Upper lobe of right lung (tissue), 1 donor: ENCODE data around the gene ZBP1. TPM values are rescaled to one million over a fixed set of nuclear protein-coding genes. Genes with fewer than 3 reads are reported as not detected.

ENCODE experiments used
- ATAC-seq: fragments of 200-7000 bp; cut with Tn5 transposase; one replicate; pipeline ENCODE4 v1.9.1; 2020; ENCODE audit warnings: mild to moderate bottlenecking, moderate library complexity
- DNase-seq: peaks from one replicate; pipeline ENCODE4 v3.0.0-alpha.2; 2020
- H3K27ac ChIP-seq: fragments of 200-600 bp; one replicate; pipeline ENCODE4 v1.8.0; 2022
- H3K27me3 ChIP-seq: fragments of 200-600 bp; one replicate; pipeline ENCODE4 v1.8.0; 2022; ENCODE audit warnings: mild to moderate bottlenecking
- H3K36me3 ChIP-seq: fragments of 200-600 bp; one replicate; pipeline ENCODE4 v1.8.0; 2022
- H3K4me1 ChIP-seq: fragments of 200-600 bp; one replicate; pipeline ENCODE4 v1.8.0; 2022
- H3K4me3 ChIP-seq: fragments of 200-600 bp; one replicate; pipeline ENCODE4 v1.8.0; 2022; ENCODE audit warnings: mild to moderate bottlenecking
- H3K9me3 ChIP-seq: fragments of 200-600 bp; one replicate; pipeline ENCODE4 v1.8.0; 2022
- CTCF ChIP-seq: fragments of 200-600 bp; IDR thresholded peaks from one replicate; pipeline ENCODE4 v1.8.0; 2022; ENCODE audit warnings: antibody characterized with exemption
- intact Hi-C: fragments of 100-400 bp; cut with DNase I; formaldehyde crosslinking; loops from one replicate; pipeline ENCODE4 v1.11.0; 2022
- total RNA-seq: library from RNA; stranded (reverse); fragmentation: NEBNext Ultra II Directional; extraction: Animal tissue kit (Norgen Biotek cat#: 25700); gene quantifications from one replicate; pipeline ENCODE4 v1.2.1, GENCODE V29; 2021
- donor health status: DM: no; HTN: yes; CAD: no; lungs with severe emphysema.

Gene ZBP1
- total RNA-seq, 1 donor from 2014 or later, result 2.7 TPM

- no peak overlapping the region for H3K27ac ChIP-seq
- DNase-seq (no peak), ATAC-seq (no peak)
- intact Hi-C loops, result no loop called here
- TF ChIP-seq CTCF, result no peak
- H3K9me3 ChIP-seq, result no peaks in the 10 kb centered on the region
- H3K4me1 ChIP-seq, result no peaks in the 10 kb centered on the region
- H3K4me3 ChIP-seq, result no peak overlapping the region
- H3K36me3 ChIP-seq, result no peaks in the 10 kb centered on the region
- H3K27me3 ChIP-seq, result peaks cover 8% of the 10 kb centered on the region
Observed at GRCh38 chr20:57567471-57568079, 52.7 kb downstream of the ZBP1 start.

GRCh38 chr20:57566803-57567459, 53.3 kb downstream of the ZBP1 start:
- H3K4me3 ChIP-seq, result no peak overlapping the region
- no peaks in the 10 kb centered on the region for H3K36me3 ChIP-seq
- no peak overlapping the region for H3K27ac ChIP-seq
- no peak for DNase-seq
- H3K4me1 ChIP-seq, result no peaks in the 10 kb centered on the region
- H3K27me3 ChIP-seq, result peaks cover 8% of the 10 kb centered on the region
- intact Hi-C loops, result no loop called here
- TF ChIP-seq CTCF, result no peak
- ATAC-seq, result no peak
- no peaks in the 10 kb centered on the region for H3K9me3 ChIP-seq

- TF ChIP-seq CTCF, result no peak
- Histone ChIP-seq H3K27ac (no peak overlapping the region), H3K4me3 (no peak overlapping the region), H3K9me3 (no peaks in the 10 kb centered on the region), H3K4me1 (no peaks in the 10 kb centered on the region), H3K27me3 (peaks cover 8% of the 10 kb centered on the region), H3K36me3 (no peaks in the 10 kb centered on the region)
- DNase-seq, result no peak
- intact Hi-C loops, result no loop called here
- no peak for ATAC-seq
Observed at GRCh38 chr20:57566399-57566798, 53.8 kb downstream of the ZBP1 start.

- Histone ChIP-seq H3K27me3 (peaks cover 8% of the 10 kb centered on the region), H3K9me3 (no peaks in the 10 kb centered on the region), H3K27ac (no peak overlapping the region), H3K36me3 (no peaks in the 10 kb centered on the region), H3K4me3 (no peak overlapping the region), H3K4me1 (no peaks in the 10 kb centered on the region)
- no peak for ATAC-seq
- no peak for TF ChIP-seq CTCF
- no peak for DNase-seq
- intact Hi-C loops, result no loop called here
Observed at GRCh38 chr20:57564951-57565642, 55.1 kb downstream of the ZBP1 start.

- Histone ChIP-seq H3K4me3 (no peak overlapping the region), H3K27ac (no peak overlapping the region), H3K4me1 (no peaks in the 10 kb centered on the region), H3K27me3 (peaks cover 8% of the 10 kb centered on the region), H3K9me3 (no peaks in the 10 kb centered on the region), H3K36me3 (no peaks in the 10 kb centered on the region)
- intact Hi-C loops, result no loop called here
- no peak for ATAC-seq
- no peak for DNase-seq
- no peak for TF ChIP-seq CTCF
Observed at GRCh38 chr20:57564180-57564802, 55.9 kb downstream of the ZBP1 start.
